ENCODE data around the gene DMRT3. TPM values are rescaled to one million over a fixed set of nuclear protein-coding genes. Genes with fewer than 3 reads are reported as not detected.
A peak's percentile ranks its signal among the peaks of the same experiment; 100 is the strongest.

Gene DMRT3
- total RNA-seq, 1 donor from 2014 or later: not detected

GRCh38 chr9:982394-983230, 6.2 kb downstream of the DMRT3 start:
- Mint-ChIP-seq H3K4me3 (ENCODE audit: unreplicated experiment) (no peak overlapping the region), H3K36me3 (ENCODE audit: low read depth, unreplicated experiment) (no peaks in the 10 kb centered on the region), H3K27ac (ENCODE audit: unreplicated experiment) (no peak overlapping the region), H3K9me3 (ENCODE audit: unreplicated experiment) (peaks cover 6% of the 10 kb centered on the region), H3K4me1 (ENCODE audit: low read depth, unreplicated experiment) (no peaks in the 10 kb centered on the region), H3K27me3 (ENCODE audit: low read depth, unreplicated experiment) (peaks cover 82% of the 10 kb centered on the region)
- no peak for DNase-seq (ENCODE audit: low read depth)
- H3K4me2 ChIP-seq (ENCODE audit: low read length): no peak overlapping the region
- no peak overlapping the region for H2AFZ ChIP-seq (ENCODE audit: low read depth, low read length)
- H3K27me3 ChIP-seq (ENCODE audit: insufficient read depth, low read length): peaks cover 46% of the 10 kb centered on the region
- no peak overlapping the region for H3K27ac ChIP-seq (ENCODE audit: low read depth, low read length)
- H3K36me3 ChIP-seq (ENCODE audit: insufficient read depth, low read length): no peaks in the 10 kb centered on the region
- no peak for FAIRE-seq
- no peak overlapping the region for H3K9ac ChIP-seq (ENCODE audit: low read length)
- H3K9me3 ChIP-seq (ENCODE audit: insufficient read depth, low read depth, low read length): no peaks in the 10 kb centered on the region
- no peaks in the 10 kb centered on the region for H3K4me1 ChIP-seq (ENCODE audit: insufficient read depth, low read length)
- TF ChIP-seq EZH2 (IDR thresholded peaks at IDR 0.05; ENCODE audit: insufficient read depth, low read length) (no peak), CTCF (IDR thresholded peaks at IDR 0.05; ENCODE audit: insufficient read depth, low read depth, low read length) (no peak)
- H3K4me3 ChIP-seq (ENCODE audit: insufficient read depth, low read depth, low read length): no peak overlapping the region
- no peaks in the 10 kb centered on the region for H3K79me2 ChIP-seq (ENCODE audit: insufficient read depth, low read length)
- H4K20me1 ChIP-seq (ENCODE audit: insufficient read depth, low read length): no peaks in the 10 kb centered on the region

- Histone ChIP-seq H3K4me1 (ENCODE audit: insufficient read depth, low read length) (no peaks in the 10 kb centered on the region), H3K79me2 (ENCODE audit: insufficient read depth, low read length) (no peaks in the 10 kb centered on the region), H3K4me2 (ENCODE audit: low read length) (no peak overlapping the region), H3K4me3 (ENCODE audit: insufficient read depth, low read depth, low read length) (no peak overlapping the region), H2AFZ (ENCODE audit: low read depth, low read length) (no peak overlapping the region), H3K27me3 (ENCODE audit: insufficient read depth, low read length) (peaks cover 2% of the 10 kb centered on the region), H4K20me1 (ENCODE audit: insufficient read depth, low read length) (no peaks in the 10 kb centered on the region), H3K9me3 (ENCODE audit: insufficient read depth, low read depth, low read length) (no peaks in the 10 kb centered on the region), H3K9ac (ENCODE audit: low read length) (no peak overlapping the region), H3K27ac (ENCODE audit: low read depth, low read length) (no peak overlapping the region), H3K36me3 (ENCODE audit: insufficient read depth, low read length) (no peaks in the 10 kb centered on the region)
- Mint-ChIP-seq H3K27me3 (ENCODE audit: low read depth, unreplicated experiment) (peaks cover 28% of the 10 kb centered on the region), H3K36me3 (ENCODE audit: low read depth, unreplicated experiment) (no peaks in the 10 kb centered on the region), H3K4me1 (ENCODE audit: low read depth, unreplicated experiment) (peaks cover 18% of the 10 kb centered on the region), H3K4me3 (ENCODE audit: unreplicated experiment) (no peak overlapping the region), H3K9me3 (ENCODE audit: unreplicated experiment) (peaks cover 2% of the 10 kb centered on the region), H3K27ac (ENCODE audit: unreplicated experiment) (peak overlapping the region; percentile 34)
- DNase-seq (ENCODE audit: low read depth): no peak
- no peak for FAIRE-seq
- TF ChIP-seq EZH2 (IDR thresholded peaks at IDR 0.05; ENCODE audit: insufficient read depth, low read length) (no peak), CTCF (IDR thresholded peaks at IDR 0.05; ENCODE audit: insufficient read depth, low read depth, low read length) (no peak)
Measured at GRCh38 chr9:994005-994404, 17.6 kb downstream of the DMRT3 start.

- H3K27ac ChIP-seq (ENCODE audit: low read depth, low read length): peak overlapping the region; percentile 47
- H3K79me2 ChIP-seq (ENCODE audit: insufficient read depth, low read length): no peaks in the 10 kb centered on the region
- no peaks in the 10 kb centered on the region for H3K36me3 Mint-ChIP-seq (ENCODE audit: low read depth, unreplicated experiment)
- peak overlapping the region; percentile 34 for H3K27ac Mint-ChIP-seq (ENCODE audit: unreplicated experiment)
- H3K27me3 Mint-ChIP-seq (ENCODE audit: low read depth, unreplicated experiment): peaks cover 21% of the 10 kb centered on the region
- peak overlapping the region; percentile 36 for H3K4me2 ChIP-seq (ENCODE audit: low read length)
- FAIRE-seq: no peak
- no peaks in the 10 kb centered on the region for H3K27me3 ChIP-seq (ENCODE audit: insufficient read depth, low read length)
- H3K9ac ChIP-seq (ENCODE audit: low read length): no peak overlapping the region
- no peaks in the 10 kb centered on the region for H4K20me1 ChIP-seq (ENCODE audit: insufficient read depth, low read length)
- peaks cover 3% of the 10 kb centered on the region for H3K9me3 Mint-ChIP-seq (ENCODE audit: unreplicated experiment)
- H3K4me3 ChIP-seq (ENCODE audit: insufficient read depth, low read depth, low read length): no peak overlapping the region
- H3K4me1 Mint-ChIP-seq (ENCODE audit: low read depth, unreplicated experiment): peaks cover 21% of the 10 kb centered on the region
- H3K4me1 ChIP-seq (ENCODE audit: insufficient read depth, low read length): no peaks in the 10 kb centered on the region
- TF ChIP-seq EZH2 (IDR thresholded peaks at IDR 0.05; ENCODE audit: insufficient read depth, low read length) (no peak), CTCF (IDR thresholded peaks at IDR 0.05; ENCODE audit: insufficient read depth, low read depth, low read length) (no peak)
- no peak overlapping the region for H3K4me3 Mint-ChIP-seq (ENCODE audit: unreplicated experiment)
- DNase-seq (ENCODE audit: low read depth): peak; percentile 4
- no peaks in the 10 kb centered on the region for H3K36me3 ChIP-seq (ENCODE audit: insufficient read depth, low read length)
- H2AFZ ChIP-seq (ENCODE audit: low read depth, low read length): no peak overlapping the region
- H3K9me3 ChIP-seq (ENCODE audit: insufficient read depth, low read depth, low read length): no peaks in the 10 kb centered on the region
Measured at GRCh38 chr9:995192-995591, 18.7 kb downstream of the DMRT3 start.
